ENCODE data around the gene SPATA46.

GRCh38 chr1:162417650-162418049, 41.0 kb upstream of the SPATA46 start:
- no peak for TF ChIP-seq CTCF (IDR thresholded peaks at IDR 0.05)
- TF ChIP-seq POLR2A (IDR thresholded peaks at IDR 0.05): no peak
